Endodermal cell (in vitro differentiated cells): ENCODE measurements around the gene FGFRL1. TPM values are rescaled to one million over a fixed set of nuclear protein-coding genes. Genes with fewer than 3 reads are reported as not detected.

Experiments
- DNase-seq: peaks from one replicate; pipeline ENCODE4 v3.0.0-alpha.2; 2017
- H3K27ac ChIP-seq: 2 replicates; pipeline ENCODE4 v1.5.1; 2013; ENCODE audit warnings: mild to moderate bottlenecking, low read depth, low read length, moderate library complexity
- H3K27me3 ChIP-seq: 2 replicates; pipeline ENCODE4 v1.6.1; 2013; ENCODE audit warnings: mild to moderate bottlenecking, low read length, moderate library complexity; ENCODE audit not compliant: insufficient read depth, control insufficient read depth, poor library complexity, severe bottlenecking
- H3K36me3 ChIP-seq: 2 replicates; pipeline ENCODE4 v1.7.0; 2013; ENCODE audit warnings: mild to moderate bottlenecking, low read length, moderate library complexity; ENCODE audit not compliant: control insufficient read depth, insufficient read depth
- H3K4me1 ChIP-seq: one replicate; pipeline ENCODE4 v1.7.0; 2013; ENCODE audit warnings: low read length; ENCODE audit not compliant: control insufficient read depth, insufficient read depth
- H3K4me3 ChIP-seq: 2 replicates; pipeline ENCODE4 v1.5.1; 2013; ENCODE audit warnings: mild to moderate bottlenecking, low read length, moderate library complexity
- H3K9ac ChIP-seq: 2 replicates; pipeline ENCODE4 v1.6.1; 2013; ENCODE audit warnings: mild to moderate bottlenecking, low read length, moderate library complexity; ENCODE audit not compliant: poor library complexity, severe bottlenecking; ENCODE audit errors: extremely low read depth
- H3K9me3 ChIP-seq: 2 replicates; pipeline ENCODE4 v1.6.1; 2013; ENCODE audit warnings: mild to moderate bottlenecking, low read length, moderate library complexity; ENCODE audit not compliant: control insufficient read depth
- H3K27ac Mint-ChIP-seq: 2 replicates; pipeline ENCODE4 v1.8.0; 2020; ENCODE audit warnings: mixed read lengths
- H3K27me3 Mint-ChIP-seq: 2 replicates; pipeline ENCODE4 v1.8.0; 2021; ENCODE audit warnings: mild to moderate bottlenecking, mixed read lengths; ENCODE audit not compliant: insufficient read depth
- H3K36me3 Mint-ChIP-seq: 2 replicates; pipeline ENCODE4 v1.8.0; 2020; ENCODE audit warnings: low read depth, mixed read lengths
- H3K4me1 Mint-ChIP-seq: 2 replicates; pipeline ENCODE4 v1.8.0; 2020; ENCODE audit warnings: mixed read lengths
- H3K4me3 Mint-ChIP-seq: 2 replicates; pipeline ENCODE4 v1.8.0; 2020; ENCODE audit warnings: mild to moderate bottlenecking, moderate library complexity, mixed read lengths
- H3K9me3 Mint-ChIP-seq: 2 replicates; pipeline ENCODE4 v1.8.0; 2020; ENCODE audit warnings: mild to moderate bottlenecking, mixed read lengths
- CTCF ChIP-seq: fragments of 200-600 bp; sonication (generic); conservative IDR thresholded peaks from 2 replicates; pipeline ENCODE4 v1.5.0; 2021; ENCODE audit warnings: antibody characterized with exemption, mild to moderate bottlenecking
- WGBS, 2 experiments: methylation state at CpG; one replicate each; pipeline versions ENCODE4 v1.1.5 to v1.1.7; 2013; ENCODE audit warnings: missing lambda C conversion rate in 2 of 2, mixed read lengths in 1 of 2; ENCODE audit not compliant: insufficient coverage in 1 of 2, insufficient read length in 1 of 2; 5-methylcytosine and 5-hydroxymethylcytosine counted together
- total RNA-seq, 2 donors: library from RNA; stranded (reverse); fragmentation: NEBNext Ultra II Directional in 1 of 2; extraction: Animal tissue kit (Norgen Biotek cat#: 25700) in 1 of 2; gene quantifications; 2 replicates in 1 of 2; 3 replicates in 1 of 2; pipeline ENCODE4 v1.2.1, GENCODE V29; 2021

The FGFRL1 gene
- total RNA-seq, 2 donors from 2014 or later: 51.0 to 93.3 TPM

GRCh38 chr4:1031956-1032795 is 20.8 kb downstream of the FGFRL1 start:
- Mint-ChIP-seq H3K4me3 (no peak overlapping the region), H3K36me3 (no peaks in the 10 kb centered on the region), H3K27me3 (no peaks in the 10 kb centered on the region), H3K4me1 (no peaks in the 10 kb centered on the region), H3K9me3 (no peaks in the 10 kb centered on the region), H3K27ac (no peak overlapping the region)
- Histone ChIP-seq H3K36me3 (no peaks in the 10 kb centered on the region), H3K9ac (no peak overlapping the region), H3K4me1 (no peaks in the 10 kb centered on the region), H3K9me3 (no peaks in the 10 kb centered on the region), H3K4me3 (no peak overlapping the region), H3K27me3 (no peaks in the 10 kb centered on the region), H3K27ac (no peak overlapping the region)
- no peak for TF ChIP-seq CTCF
- WGBS, 2 experiments: 89% methylated on average over 25 to 37 of the region's 37 CpGs
- peak; percentile 61 for DNase-seq

GRCh38 chr4:1032861-1033260 is 21.4 kb downstream of the FGFRL1 start:
- no peak overlapping the region for H3K9ac ChIP-seq
- no peaks in the 10 kb centered on the region for H3K9me3 Mint-ChIP-seq

DNA sequence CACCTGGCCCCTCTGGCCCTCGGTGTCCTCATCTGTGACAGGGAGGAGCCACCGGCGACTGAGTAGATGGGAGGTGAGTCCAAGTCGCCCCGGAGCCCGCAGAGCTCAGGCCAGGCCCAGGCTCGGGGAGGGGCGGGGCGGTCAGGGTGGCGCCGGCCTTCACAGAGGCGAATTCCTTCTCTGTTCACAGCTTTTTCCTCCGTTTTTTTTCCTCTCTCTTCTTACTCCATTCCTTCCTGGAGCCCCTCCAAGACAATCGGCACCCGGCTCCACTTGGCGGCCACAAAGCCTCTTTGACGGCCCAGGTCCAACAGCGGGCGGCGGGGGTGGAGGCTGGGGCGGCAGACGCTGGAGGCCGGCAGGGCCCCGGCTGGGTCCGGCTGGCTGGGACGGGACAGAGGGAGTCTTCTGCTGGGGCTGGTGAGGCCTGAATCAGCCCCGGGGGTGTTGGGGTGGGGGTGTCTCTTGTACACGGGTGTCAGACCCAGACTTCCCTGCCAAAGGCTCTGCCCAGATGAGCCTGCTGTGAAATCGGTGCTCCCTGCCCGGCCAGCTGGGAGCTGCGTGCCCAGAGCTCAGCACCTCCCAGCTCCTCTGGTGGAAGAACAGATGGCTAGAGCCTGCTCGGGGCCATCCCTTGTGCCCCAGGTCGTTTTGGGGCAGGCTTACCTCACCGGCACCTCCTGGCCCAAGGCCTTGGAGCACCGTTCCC is 22.6 kb downstream of the FGFRL1 start:
- no peaks in the 10 kb centered on the region for H3K36me3 ChIP-seq
- no peaks in the 10 kb centered on the region for H3K4me1 ChIP-seq
- Mint-ChIP-seq H3K27me3 (no peaks in the 10 kb centered on the region), H3K36me3 (no peaks in the 10 kb centered on the region), H3K4me1 (no peaks in the 10 kb centered on the region), H3K27ac (no peak overlapping the region), H3K9me3 (no peaks in the 10 kb centered on the region), H3K4me3 (no peak overlapping the region)
- no peaks in the 10 kb centered on the region for H3K27me3 ChIP-seq
- H3K9me3 ChIP-seq: no peaks in the 10 kb centered on the region
- DNase-seq: peak; percentile 53
- 87 to 91% methylated on average over 21 to 35 of the region's 35 CpGs for WGBS, 2 experiments
- no peak overlapping the region for H3K27ac ChIP-seq
- no peak overlapping the region for H3K9ac ChIP-seq
- H3K4me3 ChIP-seq: no peak overlapping the region
- no peak for TF ChIP-seq CTCF

More at GRCh38 chr4:1032861-1033260, 21.4 kb downstream of the FGFRL1 start:
- no peaks in the 10 kb centered on the region for H3K27me3 Mint-ChIP-seq
- no peaks in the 10 kb centered on the region for H3K4me1 Mint-ChIP-seq
- Histone ChIP-seq H3K4me1 (no peaks in the 10 kb centered on the region), H3K27me3 (no peaks in the 10 kb centered on the region), H3K9me3 (no peaks in the 10 kb centered on the region), H3K36me3 (no peaks in the 10 kb centered on the region), H3K4me3 (no peak overlapping the region), H3K27ac (no peak overlapping the region)
- no peaks in the 10 kb centered on the region for H3K36me3 Mint-ChIP-seq
- TF ChIP-seq CTCF: no peak
- WGBS, 2 experiments: 91 to 95% methylated on average over 4 to 10 of the region's 10 CpGs
- H3K4me3 Mint-ChIP-seq: no peak overlapping the region
- no peak for DNase-seq
- H3K27ac Mint-ChIP-seq: no peak overlapping the region
